H1 (cell line): ENCODE measurements around the gene SPATS2L. TPM values are rescaled to one million over a fixed set of nuclear protein-coding genes. Genes with fewer than 3 reads are reported as not detected.

ENCODE experiments used
- ATF3 ChIP-seq: IDR thresholded peaks from 2 replicates; pipeline ENCODE4 v1.6.1; 2011; ENCODE audit warnings: low read depth, mild to moderate bottlenecking, low read length; ENCODE audit not compliant: insufficient read depth
- BACH1 ChIP-seq: IDR thresholded peaks from 2 replicates; pipeline ENCODE4 v1.6.1; 2012; ENCODE audit warnings: low read length, improper control_type of control experiment
- CBX5 ChIP-seq: fragments of 300-800, 300-1000 bp; sonication (generic); IDR thresholded peaks from 2 replicates; pipeline ENCODE4 v1.7.1; 2016; ENCODE audit warnings: antibody characterized with exemption, low read length, low read depth
- CEBPB ChIP-seq: IDR thresholded peaks from 2 replicates; pipeline ENCODE4 v1.6.1; 2012; ENCODE audit warnings: low read depth, low read length
- EGR1 ChIP-seq: IDR thresholded peaks from 2 replicates; pipeline ENCODE4 v1.6.1; 2011; ENCODE audit warnings: low read depth, low read length, borderline replicate concordance
- EP300 ChIP-seq, 2 experiments: IDR thresholded peaks; 1 replicate in 1 of 2; 2 replicates in 1 of 2; pipeline ENCODE4 v1.6.1; 2011 to 2012; ENCODE audit warnings: low read depth in 2 of 2, low read length in 2 of 2, mild to moderate bottlenecking in 2 of 2, borderline replicate concordance in 1 of 2, inconsistent platforms in 1 of 2, moderate library complexity in 1 of 2
- FOSL1 ChIP-seq: IDR thresholded peaks from 2 replicates; pipeline ENCODE4 v1.6.1; 2011; ENCODE audit warnings: mild to moderate bottlenecking, low read depth, low read length, moderate library complexity; ENCODE audit not compliant: insufficient read depth
- JUND ChIP-seq: IDR thresholded peaks from 2 replicates; pipeline ENCODE4 v1.6.1; 2011; ENCODE audit warnings: mild to moderate bottlenecking, improper control_type of control experiment, low read length
- KDM1A ChIP-seq: fragments of 200-600, 300-600 bp; sonication (generic); IDR thresholded peaks from 2 replicates; pipeline ENCODE4 v1.7.1; 2016; ENCODE audit warnings: mild to moderate bottlenecking, low read length, borderline replicate concordance
- KDM5A ChIP-seq: fragments of 200-600 bp; IDR thresholded peaks from 2 replicates; pipeline ENCODE4 v1.7.1; 2012; ENCODE audit warnings: mild to moderate bottlenecking, low read length, inconsistent platforms, mixed read lengths
- MAFK ChIP-seq: IDR thresholded peaks from 2 replicates; pipeline ENCODE4 v1.6.1; 2012; ENCODE audit warnings: low read depth, mild to moderate bottlenecking, improper control_type of control experiment, low read length
- NANOG ChIP-seq: IDR thresholded peaks from 2 replicates; pipeline ENCODE4 v1.6.1; 2011; ENCODE audit warnings: low read length, low read depth, mild to moderate bottlenecking, inconsistent platforms; ENCODE audit not compliant: insufficient read depth, poor library complexity, severe bottlenecking
- PHF8 ChIP-seq: fragments of 200-600 bp; sonication (generic); conservative IDR thresholded peaks from 2 replicates; pipeline ENCODE4 v1.7.1; 2012; ENCODE audit warnings: low read depth, mild to moderate bottlenecking, inconsistent platforms, low read length, moderate library complexity
- RAD21 ChIP-seq, 2 experiments: IDR thresholded peaks in 1 of 2; conservative IDR thresholded peaks in 1 of 2; 2 replicates each; pipeline ENCODE4 v1.6.1; 2011; ENCODE audit warnings: low read depth in 2 of 2, low read length in 2 of 2, improper control_type of control experiment in 1 of 2, inconsistent platforms in 1 of 2, mild to moderate bottlenecking in 1 of 2, moderate library complexity in 1 of 2
- RFX5 ChIP-seq: IDR thresholded peaks from 2 replicates; pipeline ENCODE4 v1.6.1; 2011; ENCODE audit warnings: low read depth, low read length, improper control_type of control experiment, borderline replicate concordance
- RNF2 ChIP-seq: fragments of 200-900, 300-1000 bp; sonication (generic); IDR thresholded peaks from 2 replicates; pipeline ENCODE4 v1.7.1; 2016; ENCODE audit warnings: borderline replicate concordance, low read depth, mild to moderate bottlenecking, antibody characterized with exemption, low read length; ENCODE audit not compliant: poor library complexity, severe bottlenecking; ENCODE audit errors: missing control alignments
- SIN3A ChIP-seq, 2 experiments: IDR thresholded peaks in 1 of 2; conservative IDR thresholded peaks in 1 of 2; 2 replicates each; pipeline ENCODE4 v1.6.1; 2011 to 2012; ENCODE audit warnings: low read length in 2 of 2, improper control_type of control experiment in 1 of 2, low read depth in 1 of 2, mild to moderate bottlenecking in 1 of 2
- SP2 ChIP-seq: IDR thresholded peaks from 2 replicates; pipeline ENCODE4 v1.6.1; 2012; ENCODE audit warnings: mild to moderate bottlenecking, low read length, inconsistent platforms
- SP4 ChIP-seq: IDR thresholded peaks from 2 replicates; pipeline ENCODE4 v1.6.1; 2012; ENCODE audit warnings: low read length, inconsistent platforms
- TCF12 ChIP-seq: IDR thresholded peaks from 2 replicates; pipeline ENCODE4 v1.6.1; 2011; ENCODE audit warnings: low read depth, mild to moderate bottlenecking, low read length
- USF2 ChIP-seq: IDR thresholded peaks from 2 replicates; pipeline ENCODE4 v1.6.1; 2011; ENCODE audit warnings: low read length, improper control_type of control experiment
- polyA plus RNA-seq, 7 experiments: library from polyadenylated mRNA; depleted of rRNA in 3 of 7; stranded (reverse) in 5 of 7; unstranded in 2 of 7; fragments of >200 nt in 5 of 7; fragments of 200-250 nt in 2 of 7; gene quantifications; 1 replicate in 5 of 7; 2 replicates in 1 of 7; 4 replicates in 1 of 7; pipeline versions ENCODE4 v1.2.1 to v1.2.3, GENCODE V29; 2011 to 2013; ENCODE audit warnings: missing spikeins in 2 of 7, mixed read lengths in 2 of 7
- total RNA-seq: library from RNA; stranded (reverse); fragmentation: NEBNext Ultra II Directional; extraction: Animal tissue kit (Norgen Biotek cat#: 25700); gene quantifications from 2 replicates; pipeline ENCODE4 v1.2.1, GENCODE V29; 2021

SPATS2L gene
- total and polyA plus RNA-seq, 2 of the 8 experiments (the other 6 are each of a cell fraction or from before 2014, with no cell fraction given) = 67.3 to 189 TPM

- peak; percentile 85 to 88; a peak in 3 of 4 replicates for TF ChIP-seq SIN3A (conservative IDR thresholded peaks at IDR 0.05 in 1 of 2, IDR thresholded peaks at IDR 0.05 in 1 of 2; ENCODE audit: low read depth in 1 of 2, low read length in 2 of 2)
- no peak for TF ChIP-seq CBX5
- TF ChIP-seq KDM1A = no peak
- no peak for TF ChIP-seq NANOG
- no peak for TF ChIP-seq MAFK
- TF ChIP-seq BACH1 = peak; percentile 94
- TF ChIP-seq JUND = no peak
- TF ChIP-seq EP300 (IDR thresholded peaks at IDR 0.05; ENCODE audit: borderline replicate concordance in 1 of 2, low read depth in 2 of 2, low read length in 2 of 2) = peak in 1 of 2 experiments; percentile 19; a peak in 2 of 3 replicates
- peak; percentile 50 to 64; a peak in 3 of 4 replicates for TF ChIP-seq RAD21 (IDR thresholded peaks at IDR 0.05 in 1 of 2, conservative IDR thresholded peaks at IDR 0.05 in 1 of 2; ENCODE audit: low read depth in 2 of 2, low read length in 2 of 2)
- TF ChIP-seq TCF12 = no peak
- peak; percentile 60 for TF ChIP-seq PHF8
- TF ChIP-seq CEBPB = no peak
- TF ChIP-seq EGR1 = peak; percentile 96
- no peak for TF ChIP-seq FOSL1
- no peak for TF ChIP-seq RNF2
- no peak for TF ChIP-seq SP2
- TF ChIP-seq USF2 = no peak
- no peak for TF ChIP-seq ATF3
- no peak for TF ChIP-seq RFX5
- no peak for TF ChIP-seq SP4
- no peak for TF ChIP-seq KDM5A
Measured at GRCh38 chr2:200509612-200510433, 203.3 kb downstream of the SPATS2L start, which contains the start of gene KCTD18 (continued).
